ELR (cell line): ENCODE measurements around the gene ZHX3.
A peak's percentile ranks its signal among the peaks of the same experiment; 100 is the strongest.

Source experiments
- DNase-seq: peaks from one replicate; pipeline ENCODE4 v3.0.0-alpha.2; 2015; ENCODE audit warnings: low read depth

ZHX3 gene

DNA sequence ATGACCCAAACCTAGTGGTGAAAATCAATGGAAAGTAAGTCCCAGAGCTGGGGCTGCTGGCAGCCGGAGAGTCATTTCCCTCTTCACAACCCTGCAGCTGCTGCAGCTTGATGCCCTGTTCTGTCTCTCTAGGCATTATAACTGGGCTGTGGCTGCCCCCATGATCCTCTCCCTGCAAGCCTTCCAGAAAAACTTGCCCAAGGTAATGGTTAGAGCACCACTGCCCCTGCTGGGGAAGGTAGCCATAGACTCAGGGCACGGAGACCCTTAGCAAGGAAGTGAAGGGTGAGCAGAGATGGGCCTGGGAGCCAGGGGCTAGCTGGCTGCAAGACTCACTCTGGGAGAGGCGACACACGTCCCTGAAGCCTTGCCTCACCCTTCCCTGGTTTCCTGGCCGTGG is 35.1 kb upstream of the ZHX3 start:
- DNase-seq, result no peak

DNA sequence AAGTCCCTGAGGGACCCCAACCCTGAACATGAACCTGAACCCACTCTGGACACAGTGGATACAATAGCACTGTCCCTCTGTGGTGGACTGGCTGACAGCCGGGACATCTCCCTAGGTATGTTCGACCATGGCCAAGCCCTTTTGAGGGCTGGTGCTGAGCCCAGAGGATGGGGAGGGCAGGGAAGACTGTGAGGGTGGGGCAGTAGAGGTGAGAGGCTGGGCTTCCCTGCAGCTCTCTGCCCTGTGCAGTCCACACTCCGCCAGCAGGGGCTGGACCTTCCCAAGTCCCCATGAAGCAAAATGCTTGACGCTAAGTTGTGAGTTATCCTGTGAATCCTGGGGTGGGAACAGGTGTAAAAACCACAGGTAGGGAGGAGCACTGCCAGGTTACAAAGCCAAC is 34.6 kb upstream of the ZHX3 start:
- DNase-seq, result no peak

DNA sequence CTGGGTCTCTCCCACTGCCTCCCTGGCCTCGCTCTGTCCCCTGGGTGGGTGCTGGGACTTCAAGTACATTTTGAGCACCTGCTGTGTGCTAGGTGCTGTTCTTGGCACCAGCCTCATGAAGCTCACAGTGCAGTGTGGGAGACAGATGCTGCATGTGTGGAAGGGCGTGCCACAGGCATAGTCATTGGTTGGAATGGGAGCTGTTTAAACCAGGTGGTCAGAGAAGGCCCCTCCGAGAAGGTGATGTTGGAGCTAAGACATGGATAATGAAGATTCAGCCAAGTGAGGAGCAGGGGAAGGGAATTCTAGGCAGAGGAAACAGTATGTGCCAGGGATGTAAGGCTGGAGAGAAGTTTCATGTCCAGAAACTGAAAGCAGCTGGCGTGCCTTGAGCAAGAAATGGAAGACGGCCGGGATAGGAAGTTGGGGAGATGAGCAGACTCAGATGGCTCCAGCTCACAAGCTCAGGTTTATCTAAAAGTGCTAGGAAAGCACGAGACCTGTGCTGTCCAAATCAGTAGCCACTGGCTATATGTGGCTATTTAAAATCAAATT is 33.0 kb upstream of the ZHX3 start:
- no peak for DNase-seq

DNA sequence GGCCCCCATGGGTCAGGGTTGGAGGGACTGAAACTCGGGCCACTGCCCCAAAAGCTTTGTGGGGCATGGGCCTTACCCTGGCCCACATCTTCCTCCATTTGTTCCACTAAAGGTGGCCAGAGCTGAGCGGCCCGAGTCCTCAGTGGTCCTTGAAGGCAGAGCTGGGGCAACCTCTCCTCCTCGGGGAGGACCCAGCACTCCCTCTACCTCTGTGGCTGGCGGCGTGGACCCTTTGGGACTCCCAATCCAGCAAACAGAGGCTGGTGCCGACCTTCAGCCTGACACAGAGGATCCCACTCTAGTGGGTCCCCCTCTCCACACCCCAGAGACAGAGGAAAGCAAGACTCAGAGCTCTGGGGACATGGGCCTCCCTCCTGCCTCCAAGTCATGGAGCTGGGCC is 32.4 kb upstream of the ZHX3 start:
- no peak for DNase-seq

DNA sequence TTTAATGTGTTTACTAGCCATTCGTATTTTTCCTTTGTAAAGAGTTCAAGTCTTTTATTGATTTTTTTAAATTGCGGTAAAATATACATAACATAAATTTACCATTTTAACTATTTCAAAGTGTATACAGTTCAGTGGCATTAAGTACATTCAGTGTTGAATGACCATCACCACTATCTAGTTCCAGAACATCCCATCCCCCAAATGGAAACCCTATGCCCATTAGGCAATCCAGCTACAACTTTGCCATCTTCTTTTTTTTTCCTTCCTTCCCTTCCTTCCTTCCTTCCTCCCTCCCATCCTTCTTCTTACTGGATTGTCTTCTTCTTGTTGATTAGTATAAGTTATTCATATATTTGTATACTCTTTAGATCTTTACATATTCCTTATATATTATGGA is 31.7 kb upstream of the ZHX3 start:
- DNase-seq, result no peak

DNA sequence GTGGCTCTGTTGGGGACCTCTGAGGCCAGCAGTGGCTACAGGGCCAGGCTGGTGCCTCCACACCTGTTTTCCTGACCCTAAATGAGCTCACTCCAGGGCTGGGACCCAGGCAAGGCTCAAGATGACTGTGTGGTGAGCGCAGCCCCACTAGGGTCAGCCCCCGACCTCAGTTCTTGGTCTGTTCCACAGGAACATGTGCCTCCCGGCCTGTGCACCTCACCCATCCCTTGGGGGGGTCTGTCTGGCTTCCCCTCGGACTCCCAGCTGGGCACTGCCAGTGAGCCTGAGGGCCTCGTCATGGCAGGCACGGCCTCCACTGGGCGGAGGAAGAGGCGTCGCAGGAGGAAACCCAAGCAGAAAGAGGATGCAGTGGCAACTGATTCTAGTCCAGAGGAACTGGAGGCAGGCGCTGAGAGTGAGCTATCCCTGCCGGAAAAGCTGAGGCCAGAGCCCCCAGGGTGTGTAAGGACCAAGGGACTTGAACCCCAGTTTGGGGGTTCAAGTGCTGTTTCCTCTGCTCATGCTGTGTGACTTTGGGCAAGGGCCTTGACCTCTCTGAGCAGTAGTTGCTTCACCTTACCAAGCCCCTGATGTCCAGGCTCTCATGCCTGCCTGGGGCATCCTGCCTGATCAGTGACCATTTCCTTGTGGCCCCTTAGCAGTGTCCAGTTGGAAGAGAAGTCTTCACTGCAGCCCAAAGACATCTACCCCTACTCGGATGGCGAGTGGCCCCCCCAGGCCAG is 31.1 kb upstream of the ZHX3 start:
- no peak for DNase-seq

DNA sequence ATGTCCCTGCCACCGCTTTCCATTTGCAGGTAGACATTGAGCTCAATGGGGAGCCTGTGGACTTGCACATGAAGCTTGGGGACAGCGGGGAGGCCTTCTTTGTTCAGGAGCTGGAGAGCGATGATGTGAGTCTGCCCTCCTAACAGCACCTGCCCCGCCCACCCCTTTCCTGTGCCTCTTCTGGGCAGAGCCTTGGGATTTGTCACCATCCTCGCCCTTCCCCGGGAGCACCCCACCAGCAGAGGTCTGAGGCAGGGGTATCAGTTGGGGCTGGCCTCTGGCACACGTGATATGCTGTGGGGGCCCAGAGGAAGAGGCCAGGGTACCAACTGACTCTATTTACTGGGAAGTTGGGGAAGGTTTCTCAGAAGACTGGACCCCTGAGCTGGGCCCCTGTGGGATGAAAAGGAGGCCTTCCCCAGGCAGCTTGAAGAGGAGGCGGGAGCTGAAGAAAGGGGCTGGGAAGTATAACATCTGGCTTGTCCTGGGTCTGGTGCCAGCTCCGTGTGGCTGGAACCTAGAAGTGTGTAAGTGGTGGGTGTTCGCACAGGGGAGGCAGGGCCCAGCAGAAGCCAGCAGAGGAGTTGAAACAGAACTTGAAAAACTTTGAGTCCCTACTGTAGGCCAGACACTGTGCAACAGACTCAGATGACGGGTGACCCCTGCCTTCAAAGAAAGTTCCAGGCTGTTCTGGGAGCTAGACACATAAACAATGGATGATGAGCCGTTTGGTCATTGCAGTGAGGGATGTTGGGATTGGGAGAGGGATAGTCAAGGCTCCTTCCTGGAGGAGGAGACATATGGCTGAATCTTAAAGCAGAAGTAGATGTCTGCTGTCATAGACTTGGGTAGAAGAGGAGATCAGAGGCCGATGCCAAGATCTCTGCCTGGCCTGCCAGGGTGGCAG is 30.2 kb upstream of the ZHX3 start:
- DNase-seq, result no peak

DNA sequence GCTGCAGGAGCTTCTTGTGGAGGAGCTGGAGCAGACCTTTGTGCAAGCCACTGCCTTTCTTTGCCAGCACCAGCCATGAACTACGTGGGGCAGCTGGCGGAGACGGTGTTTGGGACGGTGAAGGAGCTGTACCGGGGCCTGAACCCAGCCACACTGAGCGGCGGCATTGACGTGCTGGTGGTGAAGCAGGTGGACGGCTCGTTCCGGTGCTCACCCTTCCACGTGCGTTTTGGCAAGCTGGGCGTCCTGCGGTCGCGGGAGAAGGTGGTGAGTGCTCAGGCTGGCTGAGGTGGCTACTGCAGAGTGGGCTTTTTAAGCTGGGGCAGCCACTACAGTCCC is 28.2 kb upstream of the ZHX3 start:
- no peak for DNase-seq

DNA sequence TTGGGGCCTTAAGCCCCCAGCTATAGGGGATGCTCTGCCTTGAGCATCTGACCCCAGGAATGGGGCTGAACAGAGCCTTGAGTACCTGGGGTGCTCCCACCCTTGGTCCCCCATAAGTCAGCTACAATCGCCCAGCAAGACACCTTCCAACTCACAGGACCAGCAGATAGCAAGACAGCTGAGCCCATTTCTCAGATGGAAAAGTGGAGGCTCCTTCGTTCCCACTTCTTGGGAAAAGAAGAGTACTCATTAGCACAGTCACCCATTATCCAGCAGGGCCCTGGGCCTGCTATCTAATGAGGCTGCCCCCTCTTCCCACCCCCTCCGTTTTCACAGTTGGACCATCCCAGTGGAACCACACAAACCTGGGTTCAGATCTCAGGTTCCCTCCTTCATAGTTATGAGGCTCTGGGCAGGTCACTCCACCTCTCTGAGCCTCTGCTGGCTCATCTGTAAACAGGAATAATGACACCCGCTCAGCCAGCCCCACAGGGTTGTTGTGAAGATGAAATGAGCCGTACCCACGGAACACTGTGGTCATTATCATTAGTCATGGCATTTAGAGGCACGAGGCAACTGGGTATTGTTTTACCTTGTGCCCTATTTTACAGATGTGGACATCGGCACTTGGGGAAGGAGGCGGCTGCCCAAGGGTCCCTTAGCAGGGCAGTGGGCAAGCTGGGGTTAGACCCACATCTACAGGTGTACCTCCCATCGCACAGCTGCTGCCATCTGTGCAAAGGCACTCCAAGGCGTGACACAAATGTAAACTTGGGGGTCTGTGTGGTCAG is 27.6 kb upstream of the ZHX3 start:
- DNase-seq, result peak; percentile 42

DNA sequence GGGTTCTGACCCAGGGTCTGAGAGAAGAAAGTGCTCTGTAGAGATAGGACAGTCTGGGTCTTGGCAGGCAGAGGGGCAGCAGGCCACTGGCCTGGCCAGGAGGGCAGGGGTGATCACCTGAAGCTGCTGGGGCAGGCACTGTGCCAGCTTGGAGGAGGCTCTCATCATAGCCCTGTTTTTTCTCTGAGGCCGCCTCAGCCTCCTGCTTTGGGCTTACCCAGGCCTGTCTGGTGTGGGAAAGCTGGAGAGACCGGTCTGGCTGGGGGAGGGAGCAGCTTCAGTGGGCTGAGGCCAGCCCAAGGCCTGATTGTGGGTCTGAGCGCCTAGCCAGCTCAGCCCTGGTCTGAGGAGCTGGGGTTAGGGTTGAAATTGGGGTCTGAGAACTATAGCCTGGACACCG is 26.9 kb upstream of the ZHX3 start:
- no peak for DNase-seq

DNA sequence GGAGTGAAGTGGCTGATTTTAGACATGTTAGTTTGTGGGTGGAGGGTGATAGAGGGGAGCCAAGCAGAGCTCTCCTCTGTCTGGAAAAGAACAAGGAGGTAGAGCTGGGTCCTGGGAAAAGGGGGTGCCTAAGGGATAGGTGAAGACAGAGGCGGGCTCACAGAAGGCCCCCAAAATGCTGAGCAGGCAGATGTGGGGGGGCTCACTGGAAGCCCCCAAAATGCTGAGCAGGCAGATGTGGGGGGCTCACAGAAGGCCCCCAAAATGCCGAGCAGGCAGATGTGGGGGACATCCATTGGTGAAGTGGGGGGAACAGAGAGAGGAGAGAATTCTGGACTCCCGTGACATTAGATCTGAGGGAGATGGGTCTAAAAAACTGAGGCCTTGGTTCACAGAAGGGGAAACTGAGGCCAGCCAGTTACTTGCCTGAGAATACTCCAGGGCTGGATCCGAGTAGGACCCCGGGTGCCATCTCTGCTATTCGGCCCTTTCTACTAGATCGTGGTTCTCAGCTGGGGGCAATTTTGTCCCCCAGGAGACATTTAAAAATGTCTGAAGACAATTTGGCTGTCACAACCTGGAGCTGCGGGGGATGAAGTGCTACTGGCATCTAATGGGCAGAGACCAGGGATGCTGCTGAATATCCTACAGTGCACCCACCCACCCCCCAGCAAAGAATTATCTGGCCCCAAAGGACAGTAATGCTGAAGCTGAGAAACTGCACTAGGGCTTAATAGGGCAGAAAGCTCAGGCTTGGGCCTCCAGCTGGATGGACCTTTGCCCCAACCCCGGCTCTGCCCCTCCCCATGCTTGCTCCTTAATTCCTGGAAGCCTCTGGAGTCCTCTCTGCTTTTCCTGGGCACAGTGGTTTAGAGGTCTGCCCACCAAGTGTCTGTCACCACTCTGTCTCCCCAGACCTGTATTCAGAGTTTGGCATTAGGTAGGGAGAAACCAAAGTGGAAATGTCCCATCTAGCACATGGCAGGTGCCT is 25.2 kb upstream of the ZHX3 start:
- no peak for DNase-seq

DNA sequence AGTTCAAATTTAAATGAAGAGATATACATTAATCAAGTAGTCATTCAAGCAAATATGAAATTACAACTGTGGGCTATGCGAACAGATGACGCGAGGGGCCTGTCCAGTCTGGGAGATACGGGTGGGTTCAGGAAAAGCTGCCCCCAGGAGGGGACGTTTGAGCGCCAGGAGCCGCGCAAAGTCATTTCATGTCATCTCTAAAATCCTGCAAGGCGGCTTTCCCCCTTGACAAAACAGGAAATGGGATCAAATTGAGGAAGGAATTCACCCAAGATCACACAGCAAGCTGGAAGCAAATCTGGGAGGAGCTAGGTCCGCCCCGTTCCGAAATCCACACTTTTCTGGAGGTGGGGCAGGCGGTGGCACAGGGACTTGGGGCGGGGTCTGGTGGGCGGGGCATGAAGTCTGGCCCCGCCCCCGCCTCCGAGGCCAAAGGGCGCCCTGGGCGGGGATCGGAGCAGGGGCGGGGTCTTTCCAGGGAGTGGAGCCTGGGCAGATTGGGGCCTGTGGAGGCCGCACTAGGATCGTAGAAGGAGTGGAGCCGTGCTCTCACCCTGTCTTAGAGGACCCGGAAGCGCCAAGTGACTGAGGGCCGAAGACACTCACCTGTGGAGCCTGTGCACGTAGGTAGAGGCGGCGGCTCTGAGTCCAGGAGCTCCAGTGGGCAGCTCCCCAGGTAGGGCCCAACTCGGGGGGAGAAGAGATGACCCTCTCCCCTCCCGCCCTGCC is 23.0 kb upstream of the ZHX3 start, which contains the start of gene LPIN3:
LPIN3 (plus strand) TSS at position 495 of the 729 bp plus-strand sequence. CDS start 4,983 bp downstream, outside the sequence.
- peak; percentile 93 for DNase-seq

DNA sequence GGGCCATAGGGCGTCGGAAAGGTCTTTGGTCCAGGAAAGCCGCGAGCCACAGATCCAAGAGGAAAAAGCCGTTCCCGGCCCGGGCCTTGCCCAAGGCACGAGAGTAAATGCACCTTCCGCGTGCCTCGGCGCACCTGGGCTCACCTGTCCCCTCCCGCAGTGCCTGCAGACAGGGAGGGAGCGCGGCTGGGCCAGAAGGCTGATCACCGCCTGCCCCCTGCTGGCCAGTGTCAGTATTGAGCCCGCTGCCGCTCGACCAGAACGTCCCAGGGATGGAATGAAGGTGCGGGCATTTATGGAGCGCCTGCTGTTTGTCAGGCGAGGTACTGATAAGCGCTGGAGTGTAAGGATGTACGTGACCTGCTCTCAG is 22.4 kb upstream of the ZHX3 start:
- DNase-seq, result peak; percentile 84

DNA sequence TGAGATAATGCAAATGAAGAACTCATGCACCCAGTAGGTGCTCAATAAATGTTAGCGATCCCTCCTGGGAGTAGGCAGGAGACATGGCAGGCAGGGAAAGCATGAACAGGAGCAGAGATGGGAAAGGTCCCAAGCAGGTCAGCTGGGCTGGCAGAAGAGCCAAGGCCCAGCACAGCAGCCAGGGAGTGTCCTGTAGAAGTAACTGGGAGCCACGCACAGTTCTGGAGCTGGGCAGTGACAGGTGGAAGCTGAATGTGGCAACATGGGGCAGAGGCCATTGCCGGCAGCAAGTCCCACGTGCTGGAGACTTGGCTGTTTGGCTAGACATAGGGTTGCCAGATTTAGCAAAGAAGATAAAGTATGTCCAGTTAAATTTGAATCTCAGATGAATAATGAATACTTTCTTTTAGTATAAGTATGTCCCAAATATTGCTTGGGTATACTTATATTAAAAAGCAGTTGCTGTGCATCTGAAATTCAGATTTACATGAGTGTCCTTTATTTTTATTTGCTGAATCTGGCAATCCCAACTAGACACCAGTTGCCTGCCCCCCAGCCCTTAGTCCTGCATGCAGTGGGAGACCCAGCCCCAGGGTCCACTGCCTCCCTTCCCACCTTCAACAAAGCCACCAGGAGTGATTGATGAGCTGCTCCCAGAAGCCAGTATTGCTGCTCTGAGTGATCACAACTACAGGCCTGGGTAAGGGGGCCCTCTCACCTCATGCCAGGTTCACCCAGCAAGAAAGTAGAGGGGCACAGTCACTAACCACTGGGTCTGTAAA is 19.4 kb upstream of the ZHX3 start:
- DNase-seq, result no peak

DNA sequence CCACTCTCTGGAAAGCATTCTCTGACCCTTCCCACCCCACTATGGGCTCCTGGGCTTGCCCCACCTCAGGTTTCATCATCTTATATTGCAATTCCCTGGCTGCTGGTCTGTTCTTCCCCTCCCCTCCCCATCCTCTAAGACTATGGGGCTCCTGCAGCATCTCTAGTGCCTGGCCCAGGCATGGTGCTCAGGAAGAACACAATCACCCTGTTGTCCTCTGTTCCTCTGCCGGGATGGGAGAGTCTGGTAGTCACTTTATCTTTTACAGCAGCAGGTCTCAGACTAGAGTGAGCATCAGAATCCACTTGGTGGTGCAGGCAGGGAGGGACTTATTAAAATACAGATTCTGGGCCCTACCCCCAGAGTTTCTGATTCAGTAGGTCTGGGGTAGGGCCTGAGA is 18.1 kb upstream of the ZHX3 start:
- no peak for DNase-seq

DNA sequence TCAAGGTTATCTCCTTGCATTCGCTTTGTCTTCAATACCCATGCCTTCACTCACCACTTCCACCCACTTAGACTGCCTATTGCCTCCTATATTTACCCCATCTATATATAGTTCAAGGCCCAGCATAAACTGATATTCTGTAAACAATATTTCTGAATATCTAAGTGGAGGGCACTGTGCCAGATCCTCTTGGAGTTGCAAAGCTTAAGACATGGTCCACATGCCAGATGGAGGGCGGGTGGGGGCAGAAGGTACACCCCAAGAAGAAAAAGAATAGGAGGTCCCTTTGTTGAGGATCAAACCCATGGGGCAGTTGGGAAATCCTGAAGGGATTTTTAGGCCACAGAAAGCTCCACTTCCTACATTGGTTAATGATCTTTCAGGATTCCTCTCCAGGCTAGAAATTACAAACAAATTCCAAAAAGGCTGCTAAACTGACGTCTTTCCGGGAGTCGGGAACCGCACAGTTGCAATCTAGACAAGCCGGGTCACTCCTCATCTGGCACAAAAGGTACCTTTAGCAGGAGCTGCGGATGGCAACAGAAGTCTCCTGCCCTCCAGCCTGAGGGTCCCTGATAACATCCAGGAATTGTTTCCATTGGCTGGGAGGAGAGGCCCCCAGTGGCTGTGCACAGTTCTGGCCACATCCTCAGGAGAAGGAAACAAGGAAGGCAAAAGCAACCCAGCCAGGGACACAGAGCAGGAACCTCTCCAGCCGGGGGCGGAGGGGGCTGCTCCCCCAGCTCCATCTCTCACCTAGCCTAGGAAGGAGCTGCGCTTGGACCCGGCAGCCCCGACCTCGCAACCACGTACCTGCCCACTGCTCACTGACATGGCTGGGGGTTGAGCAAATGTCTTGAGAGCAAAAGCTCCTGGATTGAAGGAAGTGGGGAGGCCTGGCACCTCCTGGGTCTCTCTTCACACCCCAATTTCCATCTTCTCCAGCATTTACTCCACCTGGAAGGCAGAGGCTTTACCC is 17.2 kb upstream of the ZHX3 start:
- DNase-seq, result no peak

DNA sequence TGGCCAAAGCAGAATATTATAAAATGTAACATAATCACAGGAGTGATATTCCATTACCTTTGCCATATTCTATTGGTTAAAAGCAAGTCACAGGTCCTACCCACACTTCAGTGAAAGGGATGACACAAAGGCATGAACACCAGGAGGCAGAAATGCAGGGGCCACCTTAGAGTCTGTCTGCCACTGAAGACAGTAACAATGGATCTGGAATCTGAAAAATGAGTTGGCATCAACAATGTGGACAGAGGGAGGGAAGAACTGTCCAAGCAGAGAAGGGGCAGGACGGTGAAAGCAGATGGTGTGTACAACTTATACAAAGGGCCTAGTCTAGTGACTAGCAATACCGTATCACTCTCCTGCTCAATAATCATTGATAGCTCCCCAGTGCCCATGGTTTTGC is 16.5 kb upstream of the ZHX3 start:
- DNase-seq, result no peak

DNA sequence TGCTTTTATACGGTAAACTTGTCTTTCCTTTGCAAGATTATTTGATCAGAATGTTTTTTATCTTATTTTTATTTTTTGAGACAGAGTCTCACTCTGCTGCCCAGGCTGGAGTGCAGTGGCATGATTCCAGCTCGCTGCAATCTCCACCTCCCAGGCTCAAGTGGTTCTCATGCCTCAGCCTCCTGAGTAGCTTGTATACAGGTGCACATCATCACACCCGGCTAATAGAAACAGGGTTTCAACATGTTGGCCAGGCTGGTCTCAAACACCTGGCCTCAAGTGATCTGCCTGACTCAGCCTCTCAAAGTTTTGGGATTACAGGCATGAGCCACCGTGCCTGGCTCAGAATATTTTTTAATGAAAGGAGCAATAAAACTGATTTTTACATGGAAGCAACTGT is 14.2 kb upstream of the ZHX3 start:
- no peak for DNase-seq
